GM19395 (cell line): ENCODE results near the gene ADAMTS2.

ENCODE experiments used
- ATAC-seq: cut with Tn5 transposase; IDR thresholded peaks from one replicate; pipeline ENCODE4 v1.9.1; 2021; ENCODE audit warnings: mild to moderate bottlenecking, moderate library complexity; ENCODE audit not compliant: unreplicated experiment

Gene ADAMTS2

DNA sequence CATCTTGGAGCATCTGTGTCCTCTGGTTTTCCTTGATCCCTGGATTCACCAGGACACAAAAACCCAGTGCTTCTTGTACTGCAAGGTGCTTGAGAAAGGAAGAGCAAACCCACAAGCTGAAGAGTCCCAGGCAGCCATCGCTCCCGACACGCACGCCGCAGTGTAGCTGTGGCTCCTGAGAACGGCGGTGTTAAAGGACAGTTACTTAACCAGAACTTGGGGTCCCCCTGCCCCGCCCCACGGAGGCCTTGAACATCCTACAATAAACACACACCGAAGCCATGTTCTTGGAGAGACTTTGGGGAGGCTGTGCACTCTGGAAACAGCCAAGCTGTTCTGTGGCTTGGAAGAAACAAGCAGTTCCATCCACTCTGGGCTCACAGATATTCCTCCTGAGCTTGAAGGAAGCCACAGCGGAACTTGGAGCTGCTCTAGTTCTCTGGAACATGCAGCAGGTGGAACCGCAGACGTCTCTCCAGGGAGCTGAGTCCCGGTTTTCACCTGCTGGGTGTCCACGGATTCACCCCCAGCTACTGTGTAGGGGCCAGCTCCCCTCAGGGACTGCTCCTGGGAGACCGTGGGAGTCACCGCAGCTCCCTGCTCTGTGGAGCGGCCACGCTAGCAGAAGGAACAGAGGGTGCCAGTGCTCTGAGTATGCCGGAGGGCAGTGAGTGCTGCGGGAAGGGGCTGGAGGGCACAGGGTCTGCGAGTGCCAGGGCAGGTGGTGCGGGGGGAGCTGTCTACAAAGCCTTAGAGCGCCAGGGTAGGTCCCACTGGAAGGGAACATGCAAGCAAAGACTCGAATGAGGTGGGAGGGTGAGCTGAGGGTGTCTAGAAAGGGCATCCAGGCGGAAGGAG, 107.3 kb downstream of the ADAMTS2 start:
- ATAC-seq: no peak

DNA sequence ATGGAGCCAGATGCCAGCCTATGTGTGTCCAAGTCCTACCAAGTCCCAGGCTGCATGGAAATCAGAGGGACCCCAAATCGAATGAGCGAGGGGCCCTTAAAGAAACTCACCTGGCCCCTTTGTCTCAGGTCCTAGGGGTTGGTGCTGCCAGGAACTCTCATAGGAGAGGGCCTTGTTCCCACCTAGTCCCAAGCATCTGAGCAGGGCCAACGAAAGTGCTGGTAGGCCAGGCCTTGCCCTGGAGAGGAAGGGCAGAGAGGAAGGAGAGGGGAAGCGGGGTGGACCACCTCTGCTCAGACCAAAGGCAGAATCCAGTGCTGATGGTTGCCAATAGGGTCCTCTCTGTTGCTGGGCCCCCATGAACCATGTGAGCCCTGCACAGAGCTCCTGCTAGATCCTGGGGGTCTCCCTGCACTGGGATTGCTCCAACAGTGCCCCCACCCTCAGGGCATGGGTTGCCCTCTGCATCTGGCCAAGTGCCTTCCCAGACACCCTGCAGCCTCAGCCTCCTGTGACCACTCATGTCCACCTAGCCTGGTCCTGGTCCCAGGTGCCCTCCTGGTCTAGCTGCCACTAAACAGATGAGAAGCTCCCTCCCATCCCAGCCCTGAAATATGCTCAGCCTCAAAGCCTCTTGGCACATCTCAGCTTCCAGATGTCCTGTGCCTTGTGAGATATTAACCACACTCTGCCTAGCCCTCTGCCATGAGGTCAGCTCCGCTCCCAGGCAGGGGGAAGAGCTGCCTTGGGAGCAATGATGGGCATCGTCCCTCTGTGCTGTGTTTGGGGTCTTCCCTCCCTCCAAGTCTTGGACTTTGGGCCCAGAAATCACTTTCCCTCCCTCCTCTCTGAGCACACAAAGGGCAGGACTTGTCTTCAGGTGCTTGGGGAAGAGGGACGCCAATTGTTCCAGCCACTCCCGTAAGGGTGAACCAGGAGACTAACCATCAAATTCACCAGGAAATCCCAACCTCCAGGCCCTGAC, 109.6 kb downstream of the ADAMTS2 start:
- ATAC-seq: no peak

DNA sequence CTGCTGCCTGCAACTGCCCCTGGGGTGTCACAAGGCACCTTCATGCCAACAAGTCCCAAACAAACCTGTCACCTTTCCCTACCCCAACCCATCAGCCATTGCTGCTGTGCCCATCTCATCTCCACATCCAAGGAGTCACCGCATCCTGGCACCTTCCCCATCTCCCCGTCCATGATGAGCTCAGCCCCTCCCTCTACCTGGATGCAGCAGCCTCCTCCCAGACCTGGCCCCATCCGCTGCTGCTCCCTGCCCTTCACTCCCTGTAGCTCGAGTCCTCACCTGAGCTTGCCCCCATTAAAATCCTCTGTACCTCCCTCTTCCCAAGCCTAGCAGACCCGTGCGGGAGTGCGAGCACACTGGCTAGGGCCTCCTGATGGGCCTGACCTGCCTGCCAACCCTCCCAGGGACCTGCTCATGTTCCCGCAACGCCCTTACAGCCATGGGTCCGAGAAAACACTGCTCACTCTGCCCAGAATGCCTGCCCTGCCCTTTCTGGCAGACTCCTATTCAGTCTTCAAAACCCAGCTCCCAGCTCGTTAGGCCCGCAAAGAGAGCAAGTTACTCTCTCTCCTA, 110.6 kb downstream of the ADAMTS2 start:
- no peak for ATAC-seq

DNA sequence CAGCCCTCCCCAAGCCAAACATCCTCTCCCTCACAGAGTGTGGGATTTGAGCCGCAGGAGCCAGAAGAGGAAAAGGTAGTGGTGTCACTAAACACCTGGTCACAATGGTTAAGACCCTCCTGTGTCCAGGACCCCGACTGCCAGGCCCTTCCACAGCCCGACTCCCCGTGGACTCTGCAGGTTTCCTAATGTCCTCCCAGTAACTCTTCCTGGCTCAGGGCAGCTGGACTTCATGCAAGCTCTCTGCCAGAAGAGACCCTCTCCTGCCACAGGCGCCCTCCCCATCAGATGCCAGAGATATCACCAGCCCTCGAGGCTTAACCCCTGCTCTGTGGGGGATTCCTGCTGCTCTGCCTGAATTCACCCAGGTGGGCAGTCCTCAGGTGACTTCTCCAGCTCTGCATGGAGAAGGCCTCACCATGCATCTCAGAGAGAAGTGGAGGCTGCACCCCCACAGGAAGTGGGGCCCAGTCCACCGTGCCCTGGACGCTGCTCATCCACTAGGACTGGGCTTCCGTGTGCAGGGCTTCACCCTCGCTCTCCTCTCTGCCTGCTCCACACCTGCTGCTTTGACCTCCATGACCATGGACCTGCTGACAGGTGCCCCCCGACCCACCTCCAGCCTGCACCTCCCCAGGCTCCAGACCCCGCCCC, 111.2 kb downstream of the ADAMTS2 start:
- ATAC-seq: no peak

DNA sequence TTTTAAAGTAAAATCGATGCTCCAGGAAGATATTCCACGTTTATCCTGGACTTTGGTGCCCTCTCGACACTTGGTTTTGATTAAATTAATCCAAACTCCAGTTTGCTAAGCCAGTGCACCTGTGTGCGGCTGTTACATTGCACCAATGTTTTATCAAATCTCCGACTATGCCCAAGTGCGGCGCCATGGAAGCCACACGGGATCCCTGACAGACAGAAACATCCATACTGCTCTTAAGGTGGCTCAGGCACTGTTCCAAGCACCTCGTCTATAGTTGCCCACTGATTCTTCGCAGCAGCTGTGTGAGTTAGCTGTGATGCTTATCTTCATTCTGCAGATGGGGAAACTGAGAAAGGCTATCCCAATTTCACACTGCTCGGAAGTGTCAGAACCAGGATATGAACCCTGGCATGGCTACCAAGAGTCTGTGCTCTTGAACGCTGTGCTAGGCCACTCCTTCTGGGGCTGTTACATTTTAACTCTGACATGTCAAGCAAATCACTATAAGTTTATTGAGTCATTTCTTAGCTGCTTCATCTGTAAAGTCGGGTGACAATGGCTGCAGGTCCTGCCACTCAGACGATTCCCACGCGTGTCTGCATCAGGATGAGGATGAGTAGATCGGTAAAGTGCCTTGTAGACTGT, 113.0 kb downstream of the ADAMTS2 start:
- ATAC-seq: no peak

DNA sequence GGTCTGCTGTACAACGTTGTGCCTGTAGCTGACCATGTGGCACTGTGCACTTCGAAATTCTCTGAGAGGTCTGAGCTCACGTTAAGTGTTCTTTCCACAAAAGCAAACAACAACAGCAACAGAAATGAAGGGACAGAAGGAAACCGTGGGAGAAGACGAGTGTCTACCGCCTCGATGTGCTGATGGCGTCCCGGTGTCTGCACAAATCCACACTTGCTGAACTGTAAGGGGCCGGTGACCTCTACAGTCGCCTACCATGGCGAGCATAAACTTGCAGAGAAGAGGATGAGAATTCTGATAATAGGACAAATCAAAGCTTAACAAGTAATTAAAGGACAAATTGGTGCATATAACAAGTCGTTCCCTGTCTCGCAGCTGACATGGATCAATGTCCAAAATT, 114.0 kb downstream of the ADAMTS2 start:
- ATAC-seq: no peak

DNA sequence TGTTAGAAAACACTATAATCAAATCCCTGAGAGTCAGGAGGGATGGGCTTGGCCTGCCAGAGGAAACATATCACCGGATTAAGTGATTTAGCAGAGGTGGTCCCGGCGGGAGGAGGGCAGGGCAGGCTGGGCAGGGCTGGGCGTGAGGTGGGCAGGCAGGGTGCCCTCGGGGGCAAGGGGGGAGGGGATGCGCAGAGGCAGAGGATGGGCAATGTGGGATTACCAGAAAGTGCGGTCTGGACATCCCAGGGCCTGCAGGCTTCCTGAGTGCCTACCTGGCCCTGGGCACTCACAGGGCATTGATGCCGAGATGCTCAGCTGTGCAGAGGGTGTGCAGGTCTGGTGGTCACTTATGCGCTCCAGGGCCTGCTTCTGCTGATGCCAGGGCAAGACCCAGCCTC, 115.2 kb downstream of the ADAMTS2 start:
- no peak for ATAC-seq

DNA sequence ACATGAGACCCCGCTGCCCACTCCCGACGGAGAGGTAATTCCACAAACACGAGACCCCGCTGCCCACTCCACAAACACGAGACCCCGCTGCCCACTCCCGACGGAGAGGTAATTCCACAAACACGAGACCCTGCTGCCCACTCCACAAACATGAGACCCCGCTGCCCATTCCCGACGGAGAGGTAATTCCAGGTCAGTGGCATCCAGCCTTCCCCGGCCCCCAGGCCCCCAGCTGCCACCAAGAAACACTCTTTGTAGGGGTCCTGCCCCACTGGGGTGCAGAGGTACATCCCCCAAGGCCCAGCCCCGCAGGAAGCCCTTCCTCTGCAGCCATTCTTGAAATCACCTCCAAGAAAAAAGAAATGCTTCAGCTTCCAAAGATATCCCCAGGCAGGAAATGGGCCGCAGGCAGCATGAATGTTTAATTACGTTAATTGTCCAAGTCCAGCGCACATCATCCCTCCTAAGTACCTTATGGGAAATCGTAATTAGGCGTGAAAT, 115.9 kb downstream of the ADAMTS2 start:
- ATAC-seq: no peak

DNA sequence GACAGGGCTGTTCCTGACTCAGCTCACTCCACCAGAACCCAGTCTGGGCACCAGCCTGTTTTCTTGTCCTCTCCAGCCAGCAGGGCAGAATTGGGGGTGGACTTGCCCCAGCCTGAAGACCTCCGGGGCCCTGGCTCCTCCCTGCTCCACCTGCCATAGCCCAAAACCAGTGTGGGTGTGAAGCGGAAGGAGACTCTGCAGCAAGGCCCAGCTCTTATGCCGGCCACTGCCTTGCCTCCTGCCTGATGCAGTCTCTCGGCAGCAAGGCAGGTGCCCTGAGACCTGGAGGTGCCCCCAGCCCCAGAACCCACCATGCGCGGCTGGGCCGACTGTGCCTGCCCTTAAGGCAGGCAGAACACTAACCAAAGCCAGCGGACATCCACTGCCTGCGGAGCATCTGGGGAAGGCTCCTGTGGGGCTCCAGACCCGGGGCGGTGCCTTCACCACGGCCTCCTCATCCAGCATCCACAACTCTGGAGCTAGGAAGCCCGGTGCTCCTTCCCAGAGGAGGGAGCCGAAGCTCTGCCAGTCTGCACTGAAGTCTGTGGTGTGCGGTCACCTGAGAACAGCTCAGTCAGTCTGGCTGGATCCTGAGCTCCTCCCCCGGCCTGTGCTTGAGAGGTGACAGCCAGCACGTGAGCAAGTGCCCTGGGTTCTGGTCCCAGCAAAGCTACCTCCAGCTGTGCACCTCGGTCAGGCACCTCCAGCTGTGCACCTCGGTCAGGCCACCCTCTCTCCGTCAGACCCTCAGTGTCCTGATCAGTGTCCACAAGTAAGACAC, 116.7 kb downstream of the ADAMTS2 start:
- no peak for ATAC-seq

DNA sequence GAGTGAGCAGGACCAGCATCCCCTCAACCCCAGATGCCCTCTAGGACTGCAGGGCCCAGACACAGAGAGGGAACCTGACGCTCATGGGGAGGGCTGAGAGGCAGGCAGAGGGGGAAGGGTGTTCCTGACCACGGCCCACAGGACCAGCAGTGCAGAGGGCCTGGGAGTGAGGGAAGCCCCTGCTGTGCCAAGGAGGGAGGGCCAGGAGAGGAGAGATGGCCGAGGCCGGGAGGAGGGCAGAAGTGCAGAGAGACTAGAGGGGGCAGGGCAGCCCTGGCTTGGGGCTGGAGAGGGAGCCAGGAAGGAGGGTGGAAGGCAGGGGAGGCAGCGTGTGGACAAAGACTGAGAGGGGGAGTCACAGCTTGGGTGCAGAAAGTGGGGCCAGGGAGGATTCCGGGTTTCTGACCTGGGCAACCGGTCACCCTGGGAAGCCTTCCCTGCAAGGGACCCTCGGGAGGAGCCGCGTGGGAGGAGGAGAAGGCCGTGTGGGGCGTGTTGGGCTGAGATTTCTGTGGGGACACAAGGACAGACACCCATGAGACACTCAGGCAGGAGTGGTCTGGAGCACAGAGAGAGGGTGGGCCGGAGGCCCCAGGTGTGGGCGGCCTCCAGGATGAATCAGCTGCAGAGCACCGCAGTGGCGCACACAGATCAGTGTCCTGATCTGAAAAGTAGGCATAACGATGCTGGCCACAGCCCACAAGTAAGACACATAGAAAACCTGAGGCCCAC, 117.5 kb downstream of the ADAMTS2 start:
- ATAC-seq: no peak

DNA sequence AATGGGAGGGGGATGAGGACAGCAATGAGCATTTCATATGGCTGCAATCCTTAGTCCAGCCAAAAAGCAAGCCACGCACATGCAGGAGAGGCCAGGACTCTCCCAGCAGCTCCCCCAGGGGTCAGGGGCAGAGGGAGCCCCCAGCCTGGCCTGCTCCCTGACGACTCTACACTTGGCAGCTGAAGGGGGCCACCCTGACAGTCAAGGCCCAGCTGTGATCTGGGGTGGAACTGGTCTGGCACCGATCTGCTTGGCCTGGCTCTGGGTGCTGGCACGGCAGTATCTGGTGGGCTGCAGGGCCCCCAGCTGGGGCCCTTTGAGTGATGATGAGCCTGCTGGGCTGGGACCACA, 118.1 kb downstream of the ADAMTS2 start:
- ATAC-seq: no peak

DNA sequence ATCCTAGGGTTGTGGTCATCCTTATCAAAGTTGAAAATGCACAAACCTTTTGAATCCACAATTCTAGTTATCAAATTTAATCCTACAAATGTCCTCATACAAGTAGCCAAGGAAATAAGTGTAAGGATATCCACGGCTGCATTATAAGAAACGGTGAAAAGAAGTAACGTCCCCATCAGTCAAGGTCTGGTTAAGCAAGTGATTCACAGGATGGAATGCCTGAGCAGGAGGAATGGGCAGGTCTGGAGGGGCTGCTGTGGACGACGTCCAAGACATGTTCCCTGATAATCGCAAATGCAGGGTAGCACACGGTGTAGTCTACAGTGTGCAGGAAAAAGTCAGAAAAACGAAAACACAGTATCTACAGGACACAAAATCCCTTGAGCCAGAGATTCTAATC, 118.6 kb downstream of the ADAMTS2 start:
- no peak for ATAC-seq

DNA sequence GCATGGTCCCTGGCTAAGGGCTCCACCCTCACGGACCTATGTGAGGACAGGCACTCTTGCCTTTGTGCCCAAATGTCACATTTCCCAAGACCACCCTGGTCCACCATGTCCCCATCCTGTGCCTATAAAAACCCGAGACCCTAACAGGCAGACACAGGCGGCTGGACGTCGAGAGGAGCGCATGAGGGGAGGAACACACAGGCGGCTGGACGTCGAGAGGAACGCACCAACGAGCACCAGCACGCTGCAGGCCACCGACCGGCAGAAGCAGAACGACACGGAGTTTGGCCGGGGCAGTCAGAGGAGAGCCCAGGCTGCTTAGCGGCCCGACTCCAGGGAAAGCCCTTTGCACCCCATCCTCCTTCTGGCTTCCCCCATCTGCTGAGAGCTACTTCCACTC, 119.9 kb downstream of the ADAMTS2 start:
- no peak for ATAC-seq

DNA sequence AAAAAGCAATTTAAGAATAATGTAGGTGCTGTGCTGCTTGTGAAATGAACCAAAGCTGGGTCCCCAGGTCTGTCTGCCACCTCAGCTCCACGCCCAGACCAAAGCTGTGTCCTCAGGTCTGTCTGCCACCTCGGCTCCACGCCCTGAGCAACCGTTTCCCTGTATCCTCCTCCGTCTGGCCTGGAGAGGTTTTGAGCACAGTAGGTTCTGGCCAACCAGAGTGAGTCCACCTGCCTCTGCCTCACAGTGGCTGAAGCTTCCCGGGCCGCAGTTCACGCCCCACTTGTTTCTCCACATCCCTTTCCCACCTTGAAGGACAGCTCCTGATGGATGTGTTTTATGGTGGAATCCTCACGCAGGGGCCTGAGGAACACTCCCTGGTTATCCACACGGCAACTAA, 120.5 kb downstream of the ADAMTS2 start:
- no peak for ATAC-seq

DNA sequence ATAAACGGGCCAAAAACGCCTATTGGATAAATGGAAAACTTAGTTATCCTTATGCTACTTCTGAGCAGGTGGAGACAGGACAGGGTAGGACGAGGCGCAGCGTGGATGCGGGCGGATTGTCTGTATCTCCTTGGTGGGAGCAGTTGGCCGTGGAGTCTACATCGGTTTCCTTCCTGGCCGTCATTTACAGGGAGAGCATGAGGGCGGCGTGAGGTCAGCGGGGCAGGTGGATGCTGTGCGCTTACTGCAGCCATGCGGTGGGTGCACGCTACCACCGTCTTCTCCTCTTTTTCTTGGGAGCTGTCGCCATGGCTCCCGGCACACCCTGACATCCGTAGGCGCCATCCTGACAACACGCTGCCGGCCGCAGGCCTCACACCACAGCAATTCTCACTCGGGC, 121.3 kb downstream of the ADAMTS2 start:
- ATAC-seq: no peak

DNA sequence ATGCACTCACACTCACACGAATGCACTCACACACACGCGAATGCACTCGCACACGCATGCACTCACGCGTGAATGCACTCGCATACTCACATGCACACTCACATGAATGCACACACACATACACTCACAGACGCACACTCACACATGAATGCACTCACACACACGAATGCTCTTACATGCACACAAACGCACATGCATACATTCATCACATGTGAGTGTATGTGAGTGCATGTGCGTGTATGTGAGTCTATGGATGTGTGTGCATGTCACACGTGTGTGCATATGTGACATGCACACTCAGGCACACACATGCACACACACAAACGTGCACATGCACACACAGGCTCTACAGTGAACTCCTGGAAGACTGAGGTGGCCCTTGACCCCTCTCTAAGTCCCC, 121.7 kb downstream of the ADAMTS2 start:
- ATAC-seq: no peak

DNA sequence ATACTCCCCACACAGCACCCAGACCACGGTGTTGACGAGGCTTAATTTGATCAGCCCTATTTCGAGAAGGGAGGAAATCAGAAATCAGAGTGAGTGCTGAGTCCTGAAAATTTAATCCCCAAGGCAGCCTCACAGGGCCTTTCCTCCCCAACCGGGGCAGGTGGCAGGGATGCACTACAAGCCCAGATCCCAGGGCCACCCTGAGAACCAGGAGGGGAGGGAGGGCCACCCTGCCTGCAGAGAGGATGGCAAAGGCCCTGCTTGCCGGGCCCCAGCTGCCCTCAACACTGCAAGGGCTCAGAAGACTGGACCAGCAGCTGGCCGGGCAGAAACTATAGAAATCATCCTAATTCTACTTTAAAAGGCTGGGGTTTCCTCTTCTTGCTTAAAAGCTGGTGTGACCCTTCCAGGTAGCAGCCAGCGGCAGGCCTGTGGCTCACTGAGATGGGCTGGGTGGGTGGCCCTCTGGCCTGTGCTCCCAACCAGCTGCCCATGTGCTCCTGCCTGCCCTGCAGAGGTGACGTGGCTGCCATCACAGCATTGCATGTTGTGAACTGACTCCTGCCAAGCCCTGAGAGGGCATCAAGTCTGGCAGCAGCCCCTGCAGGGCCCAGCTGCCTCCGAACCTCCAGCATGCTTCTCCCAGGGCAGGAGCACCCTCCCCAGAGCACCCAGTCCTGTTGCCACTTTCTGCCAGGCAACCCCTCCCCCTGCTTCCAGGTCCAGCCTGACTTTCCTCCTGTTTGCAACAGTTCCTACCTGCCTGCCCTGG, 122.8 kb downstream of the ADAMTS2 start:
- ATAC-seq: no peak

DNA sequence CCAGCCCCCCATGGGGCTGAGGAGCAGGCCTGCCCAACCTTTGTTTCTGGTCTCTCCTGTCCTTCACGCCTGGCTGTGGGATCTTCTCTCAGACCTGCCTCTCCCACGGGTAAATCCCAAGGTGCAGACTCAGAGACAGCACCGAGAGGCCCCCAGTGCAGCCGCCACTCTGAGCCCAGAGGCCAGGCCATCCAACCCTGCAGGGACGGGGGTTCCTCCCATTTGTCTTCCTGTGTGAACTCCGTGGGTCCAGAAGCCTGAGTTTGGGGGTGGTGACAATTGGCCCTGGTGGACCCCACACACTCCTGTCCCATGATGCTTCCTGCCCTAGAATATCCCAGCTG, 123.4 kb downstream of the ADAMTS2 start:
- no peak for ATAC-seq
